Cerebellar cortex (tissue), 1 donor: ENCODE results near the gene QKI.

Experiments
- DNase-seq: peaks from one replicate; pipeline ENCODE4 v3.0.0-alpha.2; 2015; ENCODE audit warnings: low spot score

The QKI gene

DNA sequence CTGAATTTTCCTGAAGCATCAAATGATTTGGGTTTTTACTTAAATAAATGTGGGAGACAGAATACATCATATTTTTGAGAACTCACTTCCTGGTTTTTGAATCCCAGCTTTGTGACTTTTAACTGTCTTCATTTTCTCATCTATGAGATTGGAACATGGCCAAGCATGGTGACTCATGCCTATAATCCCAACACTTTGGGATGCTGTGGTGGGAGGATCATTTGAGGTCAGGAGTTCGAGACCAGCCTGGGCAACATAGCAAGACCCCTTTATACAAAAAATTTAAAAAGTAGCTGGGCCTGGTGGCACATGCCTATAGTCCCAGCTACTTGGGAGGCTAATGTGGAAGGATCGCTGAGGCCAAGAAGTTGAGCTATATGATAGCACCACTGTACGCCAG lies 122.3 kb downstream of the QKI start:
- no peak for DNase-seq

DNA sequence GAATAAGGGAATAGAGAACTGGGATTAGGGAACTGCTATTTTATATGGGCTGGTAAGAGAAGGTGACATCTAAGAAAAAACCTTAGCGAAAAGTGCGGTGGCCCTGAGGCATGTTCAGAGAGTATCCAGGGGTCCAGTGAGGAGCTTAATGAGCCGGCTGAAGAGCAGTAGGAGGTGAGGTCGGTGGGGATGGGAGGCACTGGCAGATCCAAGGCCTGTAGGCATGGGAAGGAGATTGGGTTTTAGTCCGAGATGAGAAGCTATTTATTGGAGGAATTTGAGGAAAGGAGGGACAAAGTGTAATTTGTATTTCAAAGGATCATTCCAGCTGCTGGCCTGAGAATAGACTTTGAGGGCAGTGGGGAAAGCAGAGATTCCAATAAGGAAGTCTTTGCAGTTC lies 123.8 kb downstream of the QKI start:
- DNase-seq: no peak

DNA sequence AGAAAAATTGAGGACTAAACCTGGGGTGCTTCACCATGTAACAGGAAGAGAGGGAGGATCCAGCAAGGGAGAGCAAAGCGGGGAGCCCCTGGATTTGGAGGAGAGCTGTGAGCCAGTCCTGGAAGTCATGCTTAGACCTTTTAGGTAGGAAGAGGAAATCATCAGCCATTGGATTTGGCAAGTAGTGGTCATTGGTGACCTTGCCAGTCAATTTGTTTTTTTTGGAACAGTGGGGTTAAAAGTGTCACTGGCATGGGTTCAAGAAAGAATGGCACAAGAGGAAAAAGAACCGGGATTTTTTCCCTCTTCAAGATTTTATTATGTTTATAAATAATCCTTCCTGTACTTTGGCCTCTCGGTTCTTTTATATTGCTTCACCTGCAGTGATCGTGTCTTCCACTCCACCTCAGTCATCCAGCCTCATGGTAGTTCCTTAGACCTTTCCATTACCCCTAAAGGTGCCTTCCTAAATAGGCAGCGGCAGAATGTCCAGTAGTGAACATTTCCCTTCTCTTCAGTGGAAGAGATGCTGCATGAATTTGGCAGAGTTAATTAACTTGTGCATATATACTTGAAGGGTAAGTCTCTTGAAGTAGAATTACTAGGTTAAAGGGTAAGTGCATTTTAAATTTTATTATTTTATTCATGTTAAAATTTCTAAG lies 124.7 kb downstream of the QKI start:
- DNase-seq: no peak

DNA sequence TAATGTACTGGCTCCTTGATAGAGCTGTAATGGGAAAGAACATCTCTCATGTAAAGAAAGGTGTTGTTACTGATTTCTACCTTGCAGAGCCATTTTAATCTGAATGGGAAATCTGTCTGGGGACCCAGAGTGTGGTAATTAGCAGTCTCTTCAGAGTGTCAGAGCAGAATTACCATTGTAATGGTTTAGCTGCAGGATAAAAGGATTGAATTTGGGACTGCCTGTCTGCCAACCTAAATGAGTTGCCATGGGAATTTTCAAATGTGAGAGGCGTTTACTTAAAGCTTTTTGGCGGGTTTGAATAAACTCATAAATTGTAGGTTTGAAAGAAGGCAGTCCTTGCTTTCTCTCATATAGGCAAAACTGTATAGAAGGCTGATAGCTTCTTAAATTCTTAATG lies 128.8 kb downstream of the QKI start:
- no peak for DNase-seq

DNA sequence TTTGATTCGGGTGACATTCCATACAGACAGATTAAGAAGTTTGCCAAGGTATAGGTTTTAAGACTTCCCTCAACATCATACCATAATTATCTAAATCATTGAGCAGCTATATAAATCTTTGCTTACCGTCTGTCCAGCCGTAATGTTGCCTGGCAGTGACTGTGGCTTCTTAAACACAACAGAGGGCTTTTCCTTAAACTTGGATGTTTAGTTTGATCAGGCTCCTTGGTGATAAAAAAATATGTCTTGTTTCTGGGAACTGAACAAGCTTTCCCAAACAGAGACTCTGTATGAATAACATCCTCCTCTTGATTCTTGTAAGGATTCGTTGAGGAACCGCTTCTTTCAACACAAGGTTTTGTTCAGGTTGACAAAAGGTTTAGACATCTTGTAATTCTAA lies 130.9 kb downstream of the QKI start:
- no peak for DNase-seq

DNA sequence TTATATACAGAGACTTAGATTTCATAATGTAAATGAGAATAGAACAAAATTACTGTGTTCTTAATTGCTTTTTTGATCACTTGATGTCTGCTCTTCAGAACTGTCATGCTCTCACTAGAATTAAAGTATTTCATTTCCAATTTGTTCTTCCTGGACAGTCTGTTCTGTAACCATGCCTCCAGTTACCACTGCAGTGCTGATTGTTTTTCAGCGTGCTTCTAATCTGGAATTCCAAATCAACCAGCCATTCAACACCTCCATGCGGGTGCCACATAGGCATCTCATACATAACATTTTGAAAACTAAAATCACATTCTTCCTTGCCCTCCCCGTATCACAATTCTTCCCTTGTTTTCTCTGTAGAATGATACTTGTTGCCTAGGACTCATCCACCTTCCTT lies 132.8 kb downstream of the QKI start:
- no peak for DNase-seq

DNA sequence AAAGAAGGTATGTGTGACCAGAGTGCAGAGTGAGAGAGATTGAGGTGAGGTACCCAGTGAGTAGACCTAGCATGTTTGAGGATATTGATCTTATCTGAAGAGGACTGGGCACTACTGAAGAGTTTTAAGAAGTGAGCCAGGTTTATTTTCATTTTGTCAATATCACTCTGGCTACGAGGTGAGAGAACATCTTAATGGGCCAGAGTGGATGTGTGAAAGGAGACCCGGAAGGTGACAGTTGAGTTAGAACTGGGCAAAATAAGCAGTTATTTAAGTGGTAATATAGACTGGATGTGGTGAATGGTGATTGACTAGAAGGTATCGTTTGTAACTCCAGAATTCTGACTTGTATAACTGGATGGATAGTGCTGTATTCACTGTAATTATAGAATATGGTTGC lies 134.1 kb downstream of the QKI start:
- no peak for DNase-seq

DNA sequence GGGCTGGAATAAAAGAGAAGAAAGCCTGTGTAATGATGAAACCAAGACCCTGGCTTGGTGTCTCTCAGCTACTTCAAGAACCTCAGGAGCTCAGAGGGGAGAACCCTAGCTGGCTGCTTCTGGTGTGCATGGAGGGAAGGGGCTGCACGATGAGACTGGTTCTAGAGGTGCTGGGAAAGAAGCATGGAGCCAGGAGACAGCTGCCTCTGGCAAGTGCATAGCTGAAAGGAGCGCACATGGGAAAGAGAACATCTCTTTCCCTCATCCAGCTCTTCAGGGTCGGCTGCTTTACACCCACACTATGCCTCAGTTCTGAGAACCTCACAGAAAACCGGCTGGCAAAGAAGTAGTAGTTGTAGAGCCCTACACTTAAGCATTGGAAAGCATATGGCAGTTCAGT lies 139.5 kb downstream of the QKI start:
- DNase-seq: no peak

DNA sequence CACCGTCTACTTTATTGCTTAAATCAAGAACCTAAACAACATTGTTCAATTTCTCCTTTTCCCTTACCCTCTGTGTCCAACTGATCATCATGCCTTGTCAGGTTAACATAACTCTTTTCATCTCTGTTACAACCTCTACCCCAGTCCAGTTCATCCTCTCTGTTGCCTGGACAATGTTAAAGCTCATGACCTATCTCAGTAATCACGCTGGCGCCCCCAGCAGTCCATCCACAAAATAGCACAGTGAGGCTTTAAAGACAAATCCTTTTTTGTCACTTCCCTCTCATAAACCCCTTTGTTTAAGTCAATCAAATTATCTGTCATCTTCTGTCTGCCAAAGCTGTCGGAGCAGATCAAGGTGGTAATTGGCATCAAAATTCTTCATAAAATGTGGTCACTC lies 140.1 kb downstream of the QKI start:
- DNase-seq: peak; percentile 50

DNA sequence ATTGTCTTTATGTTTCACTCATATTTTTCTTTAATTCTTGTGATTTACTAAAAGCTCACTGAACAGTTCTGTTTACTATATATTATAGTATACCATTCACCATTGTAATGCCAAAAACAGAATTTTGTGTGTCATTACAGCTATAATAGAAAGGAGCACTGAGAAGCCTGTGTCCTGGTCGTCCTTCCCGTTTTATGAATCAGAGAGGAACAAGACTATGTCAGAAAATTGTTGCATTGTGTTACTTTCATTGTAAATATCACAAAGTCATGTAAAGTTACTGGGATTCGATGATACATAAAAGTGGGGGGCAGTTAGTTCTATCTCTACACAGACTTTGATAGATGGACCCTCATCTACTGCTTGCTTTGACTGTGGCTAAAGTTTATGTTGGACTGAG lies 145.1 kb downstream of the QKI start:
- no peak for DNase-seq

DNA sequence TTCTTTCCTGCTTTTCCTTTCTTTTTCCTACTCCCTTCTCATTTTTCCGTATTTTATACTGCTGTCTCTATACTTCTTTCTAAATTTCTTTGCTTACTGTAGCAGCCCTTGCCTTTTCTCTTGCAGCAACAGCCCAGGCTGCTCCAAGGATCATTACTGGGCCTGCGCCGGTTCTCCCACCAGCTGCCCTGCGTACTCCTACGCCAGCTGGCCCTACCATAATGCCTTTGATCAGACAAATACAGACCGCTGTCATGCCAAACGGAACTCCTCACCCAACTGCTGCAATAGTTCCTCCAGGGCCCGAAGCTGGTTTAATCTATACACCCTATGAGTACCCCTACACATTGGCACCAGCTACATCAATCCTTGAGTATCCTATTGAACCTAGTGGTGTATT lies 148.8 kb downstream of the QKI start:
- DNase-seq: no peak

DNA sequence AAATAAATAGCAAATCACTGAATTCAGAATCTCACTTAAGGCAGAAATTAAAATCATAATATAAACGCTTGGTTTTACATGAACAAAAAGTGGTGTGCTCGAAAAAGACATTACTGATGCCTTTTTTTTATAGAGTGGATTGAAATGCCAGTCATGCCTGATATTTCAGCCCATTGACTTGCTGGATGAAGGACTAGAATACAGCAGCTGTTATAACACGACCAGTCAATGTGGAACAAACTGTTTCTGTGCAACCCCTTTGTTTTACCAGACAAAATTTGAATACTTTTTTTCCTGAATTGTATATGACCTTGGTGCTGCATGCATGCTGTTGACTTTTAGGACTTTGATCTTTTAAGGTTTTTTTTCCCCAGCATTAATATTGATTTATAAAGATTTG lies 150.0 kb downstream of the QKI start:
- DNase-seq: no peak

DNA sequence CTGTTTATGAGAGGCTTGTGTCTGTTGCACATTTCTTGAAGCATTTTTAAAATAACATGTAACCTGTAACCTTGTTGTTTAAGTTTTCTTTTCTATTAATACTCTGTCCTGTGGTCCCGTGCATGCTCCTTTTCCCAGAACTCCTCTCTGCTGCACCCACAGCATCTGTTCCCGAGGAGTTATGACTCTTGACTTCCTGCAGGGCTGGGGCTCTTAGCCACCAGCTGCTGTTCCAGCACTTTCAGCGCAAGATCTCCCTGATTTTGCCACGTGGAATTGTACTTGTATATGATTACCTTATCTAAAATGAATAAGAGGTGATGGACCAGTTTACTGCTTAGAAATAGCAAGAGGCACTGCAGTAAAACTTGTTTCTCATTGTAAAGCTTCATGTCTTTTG lies 150.6 kb downstream of the QKI start:
- DNase-seq: no peak

DNA sequence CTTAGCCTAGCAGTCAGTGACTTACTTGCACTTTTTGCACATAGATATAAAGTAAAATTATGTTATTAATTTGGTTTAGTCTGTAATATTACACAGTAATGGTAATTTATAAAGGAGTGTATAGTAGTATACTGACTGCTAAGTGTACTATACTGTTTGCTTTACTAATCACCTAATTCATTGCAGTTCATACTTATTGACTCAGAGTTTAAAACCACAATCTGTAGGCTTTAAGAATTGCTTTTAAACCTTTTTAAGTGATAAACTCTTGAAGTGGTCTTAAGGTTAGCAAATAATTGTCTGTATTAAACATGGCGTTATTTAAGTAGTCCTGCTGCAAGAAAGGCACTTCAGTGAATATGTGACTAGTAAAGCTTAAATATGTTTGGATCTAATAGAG lies 151.5 kb downstream of the QKI start:
- no peak for DNase-seq

DNA sequence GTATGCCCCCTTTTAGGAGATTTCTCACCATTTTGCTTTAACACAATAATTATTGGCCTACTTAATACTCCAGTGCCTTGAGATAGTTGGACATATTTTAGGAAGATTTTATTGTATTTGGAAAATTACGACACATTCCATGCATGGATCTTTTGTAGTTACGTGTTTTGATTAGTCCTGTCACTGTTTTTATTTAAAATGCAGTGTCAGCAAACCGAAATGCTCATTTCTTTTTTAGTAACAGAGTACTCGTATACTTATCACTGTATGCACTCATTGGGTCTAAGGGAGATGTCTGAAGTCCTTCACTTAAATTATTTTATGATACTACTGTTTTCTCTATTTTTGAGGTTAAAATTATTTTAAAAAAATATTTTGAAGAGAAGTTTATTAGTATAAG lies 153.8 kb downstream of the QKI start:
- DNase-seq: no peak

DNA sequence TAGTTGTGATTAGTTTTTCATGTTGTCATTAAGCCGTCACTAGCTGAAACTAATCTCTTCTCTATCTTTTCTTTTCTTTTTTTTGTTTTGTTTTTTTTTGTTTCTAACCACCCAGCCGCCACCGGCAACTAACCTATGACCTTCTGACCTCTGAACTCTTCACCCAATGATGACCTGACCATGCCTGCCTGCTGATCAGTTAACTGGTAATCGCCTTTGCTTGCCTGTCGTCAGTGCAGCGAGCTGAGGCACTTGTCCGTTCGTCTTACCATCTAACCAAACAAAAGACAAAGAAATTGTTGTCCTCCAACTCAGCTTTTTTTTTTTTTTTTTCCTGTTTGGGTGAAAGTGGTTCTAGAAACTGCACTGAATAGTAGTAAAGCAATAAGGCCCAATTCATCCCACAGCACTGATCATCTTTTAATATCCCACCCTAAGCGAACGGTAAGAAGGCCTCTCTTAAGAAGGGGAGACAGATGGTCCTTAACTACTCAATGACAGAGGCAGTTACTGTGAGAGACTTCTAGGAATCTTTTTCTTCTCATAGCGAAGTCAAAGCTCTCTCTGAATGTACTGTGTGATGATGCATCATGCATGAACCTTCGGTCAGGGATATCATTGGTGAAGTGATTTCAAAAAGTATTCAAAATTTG lies 156.2 kb downstream of the QKI start:
- DNase-seq: no peak

DNA sequence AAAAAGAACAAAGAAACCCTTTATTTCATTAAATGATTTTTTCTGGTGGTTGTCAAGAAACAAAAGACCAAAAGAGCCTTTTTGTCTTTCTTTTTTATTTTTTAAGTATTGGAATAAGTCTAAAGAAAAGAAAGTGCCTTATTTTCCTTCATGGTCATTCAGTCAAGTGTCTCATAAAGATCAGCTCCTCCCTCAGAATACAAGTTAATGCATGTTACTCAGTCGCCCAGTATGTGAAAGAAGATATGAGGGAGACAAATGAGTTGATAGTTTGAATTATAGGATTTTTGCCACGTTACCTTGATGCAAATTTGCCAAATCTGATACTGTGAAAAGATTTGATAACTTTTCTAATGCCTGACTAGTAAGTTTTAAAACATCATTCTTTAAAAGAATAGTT lies 157.2 kb downstream of the QKI start:
- no peak for DNase-seq

DNA sequence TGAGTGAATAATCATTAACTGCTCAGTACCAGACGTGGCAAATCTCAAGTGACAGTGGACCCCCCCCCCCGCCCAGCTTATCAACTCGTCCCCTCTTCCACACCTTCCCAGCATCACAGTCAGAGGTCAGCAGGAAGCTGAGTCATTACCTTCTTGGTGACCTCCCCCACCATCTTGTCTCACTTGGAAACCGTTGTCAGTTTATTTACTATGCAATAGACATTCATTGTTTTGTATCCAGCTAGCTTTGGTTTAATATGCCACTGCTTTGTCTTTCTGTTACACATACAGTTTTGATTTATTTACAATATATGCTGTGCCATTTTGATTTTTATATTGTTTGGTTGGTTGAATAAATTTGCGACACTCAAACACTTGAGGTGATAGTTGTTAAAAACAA lies 158.1 kb downstream of the QKI start:
- DNase-seq: no peak

DNA sequence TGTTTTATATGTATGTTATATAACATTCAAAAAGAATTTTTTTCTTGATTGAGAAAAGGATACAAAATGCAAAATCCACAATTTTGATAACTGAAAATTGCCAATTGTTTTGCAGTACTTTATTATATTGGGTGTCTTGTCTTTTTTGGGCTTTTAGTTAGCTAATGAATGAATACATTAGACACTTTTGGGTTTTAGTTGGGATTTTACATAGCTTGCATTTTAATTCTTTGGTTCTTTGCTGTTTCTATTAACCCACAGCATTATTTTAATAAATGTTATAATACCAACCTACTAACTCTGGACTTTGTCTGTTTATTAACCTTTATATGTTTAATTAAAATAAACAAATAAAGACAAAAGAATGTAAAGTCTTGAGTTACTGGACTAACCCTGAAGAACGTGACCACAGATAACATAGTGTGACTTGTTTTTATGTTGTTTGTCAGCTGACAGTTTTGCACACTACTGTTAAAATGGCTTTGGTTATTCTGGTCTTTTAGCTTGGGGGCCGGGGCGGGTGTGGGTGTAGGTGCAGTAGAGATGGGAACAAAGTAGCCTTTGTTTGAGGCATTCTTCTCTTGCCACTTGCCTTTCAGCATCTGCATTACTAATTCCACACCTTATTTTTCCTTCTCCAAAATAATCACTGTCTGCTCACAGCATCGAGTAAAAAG lies 159.1 kb downstream of the QKI start:
- DNase-seq: no peak

DNA sequence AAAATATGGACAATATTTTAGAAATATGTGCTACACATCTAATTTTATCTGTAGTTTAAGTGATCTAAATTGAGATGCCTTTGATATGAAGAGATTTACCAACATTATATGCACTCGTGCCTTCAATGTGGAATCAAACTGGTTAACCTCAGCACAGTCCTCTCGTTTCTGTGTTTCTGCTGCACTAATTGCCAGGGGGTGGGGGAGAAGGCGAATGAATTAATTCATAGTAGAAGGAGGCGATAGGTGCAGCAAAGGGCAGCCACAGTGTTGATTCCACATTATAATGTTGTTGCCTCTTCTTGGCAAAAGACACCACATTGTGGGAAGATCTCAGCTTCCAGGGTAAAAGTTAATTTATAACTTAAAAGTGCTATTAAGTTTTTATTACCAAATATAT lies 161.6 kb downstream of the QKI start:
- no peak for DNase-seq

DNA sequence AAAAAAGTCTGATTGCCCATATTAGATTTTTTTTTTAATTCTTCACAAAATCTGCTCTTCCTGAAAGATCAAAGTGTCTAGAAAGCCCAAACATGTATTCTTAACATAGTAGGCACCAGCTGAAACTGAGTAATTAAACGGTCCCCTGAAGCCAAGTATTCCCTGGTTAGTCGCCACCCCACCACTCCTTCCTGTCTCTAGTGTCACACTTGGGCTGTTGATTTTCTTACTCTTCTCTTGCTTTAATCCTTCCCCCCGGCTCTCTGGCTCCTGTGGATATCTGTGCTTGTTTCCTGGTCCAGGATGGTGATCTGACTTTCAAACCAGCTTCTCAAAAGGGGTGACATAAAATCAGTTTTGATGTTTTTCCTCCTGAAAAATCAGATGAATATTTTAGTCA lies 162.9 kb downstream of the QKI start:
- DNase-seq: no peak

DNA sequence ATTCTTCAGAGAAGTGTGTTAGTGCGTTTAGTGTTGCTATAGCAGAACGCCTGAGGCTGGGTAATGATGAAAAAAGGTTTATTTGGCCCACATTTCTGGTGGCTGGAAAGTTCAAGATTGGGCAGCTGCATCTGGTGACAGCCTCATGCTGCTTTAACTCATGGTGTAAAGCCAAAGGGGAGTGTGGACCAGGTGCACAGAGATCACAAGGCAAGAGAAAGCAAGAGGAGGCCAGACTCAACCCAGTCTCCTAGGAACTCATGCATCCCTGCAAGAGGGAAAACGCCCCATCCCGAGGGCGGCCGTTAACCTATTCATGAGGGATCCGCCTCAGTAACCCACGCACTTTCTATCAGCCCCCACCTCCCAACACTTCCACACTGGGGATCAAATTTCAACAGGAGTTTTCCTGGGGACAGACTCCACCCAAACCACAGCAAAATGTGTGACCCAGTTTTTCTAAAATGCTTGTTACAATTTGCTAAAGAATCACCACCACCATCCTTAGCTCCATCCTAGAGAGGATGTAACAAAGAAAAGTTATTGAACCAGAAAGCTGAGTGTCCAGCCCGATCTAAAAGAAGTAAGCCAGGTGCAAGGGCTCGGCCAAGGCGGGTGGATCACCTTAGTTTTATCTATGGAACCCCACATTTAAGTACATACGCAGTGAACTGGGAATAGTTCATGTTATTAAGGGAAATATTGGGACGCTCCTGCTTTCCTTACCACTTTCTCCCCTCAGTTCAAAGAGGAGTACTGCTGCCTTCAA lies 164.8 kb downstream of the QKI start:
- peak; percentile 21 for DNase-seq

DNA sequence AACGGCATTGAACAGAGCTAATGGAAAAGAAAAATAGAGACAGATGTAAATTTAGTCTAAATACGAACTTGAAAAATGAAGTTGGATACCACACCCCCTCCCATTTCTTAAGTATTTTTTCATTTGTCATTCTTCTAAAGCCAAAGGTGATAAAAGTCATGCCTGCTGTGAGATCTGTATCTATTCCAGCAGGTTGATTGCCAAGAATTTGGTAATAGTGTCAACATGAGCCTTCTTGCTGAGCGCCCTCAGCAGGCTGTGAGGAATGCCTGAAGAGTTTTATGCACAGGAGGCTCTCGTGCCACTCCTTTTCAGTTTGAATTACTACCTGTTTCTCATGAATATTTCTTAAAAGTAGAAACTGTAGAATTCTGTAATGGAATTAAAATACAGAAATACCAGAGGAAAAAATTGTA lies 165.4 kb downstream of the QKI start:
- DNase-seq: peak; percentile 21
